ENCODE results near the gene IL32. TPM values are rescaled to one million over a fixed set of nuclear protein-coding genes. Genes with fewer than 3 reads are reported as not detected.

The IL32 gene
- total and polyA plus RNA-seq, 12 donors, result 23.4 to 204 (median 47.0) TPM

GRCh38 chr16:3089717-3090592 is 24.5 kb downstream of the IL32 start:
- no peak overlapping the region for H3K4me3 ChIP-seq
- H3K27me3 ChIP-seq, result peaks cover 0 to 10% (median 4%) of the 10 kb centered on the region in 7 donors
- H3K4me1 ChIP-seq, result peaks cover 0 to 42% (median 35%) of the 10 kb centered on the region in 9 donors
- no peak for ATAC-seq
- WGBS, 2 donors, result 97 to 98% methylated on average over 81 of the region's 81 CpGs
- no peak overlapping the region for H3K27ac ChIP-seq
- intact Hi-C loops (cut with DNase I), result loop anchor here in 1 of 10 donors (10.0 kb wide), 1 partner anchor 75 kb away; no protein-coding TSS in a partner anchor
- no peak for DNase-seq
- H3K9me3 ChIP-seq, result no peaks in the 10 kb centered on the region
- no peak for TF ChIP-seq CTCF (IDR thresholded peaks at IDR 0.05)
- no peaks in the 10 kb centered on the region for H3K36me3 ChIP-seq

DNA sequence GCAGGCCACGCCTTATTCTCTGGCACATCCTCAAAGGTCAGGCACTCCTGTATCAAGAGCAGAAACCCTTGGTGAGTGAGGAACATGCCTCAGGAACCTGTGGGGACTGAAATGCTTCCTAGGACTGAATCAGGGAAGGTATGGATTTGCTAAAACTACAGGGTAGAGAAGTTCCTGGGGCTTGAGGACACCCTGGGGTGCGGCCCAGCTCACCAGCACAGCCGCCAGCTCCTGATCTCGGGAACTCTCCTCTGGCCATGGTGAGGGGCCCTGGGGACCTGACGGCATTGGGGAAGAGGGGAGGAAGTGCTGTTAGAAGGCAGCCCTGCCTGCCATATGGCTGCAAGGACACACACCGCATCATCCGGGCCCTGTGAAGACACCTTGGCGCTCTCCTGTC is 26.1 kb downstream of the IL32 start:
- Histone ChIP-seq H3K9me3 (no peaks in the 10 kb centered on the region), H3K4me3 (no peak overlapping the region), H3K27me3 (peaks cover 0 to 10% (median 4%) of the 10 kb centered on the region in 7 donors), H3K27ac (no peak overlapping the region), H3K36me3 (no peaks in the 10 kb centered on the region), H3K4me1 (peaks cover 0 to 42% (median 22%) of the 10 kb centered on the region in 9 donors)
- ATAC-seq (no peak), DNase-seq (no peak)
- 84 to 86% methylated on average over 8 of the region's 8 CpGs for WGBS, 2 donors
- intact Hi-C loops (cut with DNase I), result loop anchor here in 1 of 10 donors (10.0 kb wide), 1 partner anchor 73 kb away; no protein-coding TSS in a partner anchor
- no peak for TF ChIP-seq CTCF (IDR thresholded peaks at IDR 0.05)

DNA sequence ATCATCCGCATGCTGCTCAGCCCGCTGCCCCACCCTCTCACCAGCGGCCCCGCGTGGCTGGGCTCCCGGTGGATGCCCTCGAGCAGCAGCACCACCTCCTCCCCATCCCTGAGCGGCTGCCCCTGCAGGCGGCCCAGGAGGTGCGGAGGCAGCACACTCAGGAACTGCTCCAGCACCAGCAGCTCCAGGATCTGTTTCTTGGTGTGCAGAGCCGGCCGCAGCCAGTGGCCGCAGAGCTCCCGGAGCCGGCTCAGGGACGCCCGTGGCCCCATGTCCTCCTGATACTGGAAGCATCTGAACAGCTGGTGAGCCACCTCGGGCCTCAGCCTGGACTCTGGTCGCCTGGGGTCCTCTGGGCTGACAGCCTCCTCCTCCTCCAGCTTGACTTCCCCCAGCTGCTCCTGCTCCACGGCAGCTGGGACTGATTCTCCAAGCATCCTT is 27.1 kb downstream of the IL32 start:
- WGBS, 2 donors, result 57 to 62% methylated on average over 20 of the region's 20 CpGs
- ATAC-seq, result no peak
- DNase-seq, result no peak
- Histone ChIP-seq H3K9me3 (no peaks in the 10 kb centered on the region), H3K27ac (no peak overlapping the region), H3K36me3 (no peaks in the 10 kb centered on the region), H3K27me3 (peaks cover 0 to 10% (median 4%) of the 10 kb centered on the region in 7 donors), H3K4me1 (peaks cover 0 to 33% (median 12%) of the 10 kb centered on the region in 9 donors), H3K4me3 (no peak overlapping the region)
- intact Hi-C loops (cut with DNase I), result loop anchor here in 1 of 10 donors (10.0 kb wide), 1 partner anchor 72 kb away; no protein-coding TSS in a partner anchor
- no peak for TF ChIP-seq CTCF (IDR thresholded peaks at IDR 0.05)

DNA sequence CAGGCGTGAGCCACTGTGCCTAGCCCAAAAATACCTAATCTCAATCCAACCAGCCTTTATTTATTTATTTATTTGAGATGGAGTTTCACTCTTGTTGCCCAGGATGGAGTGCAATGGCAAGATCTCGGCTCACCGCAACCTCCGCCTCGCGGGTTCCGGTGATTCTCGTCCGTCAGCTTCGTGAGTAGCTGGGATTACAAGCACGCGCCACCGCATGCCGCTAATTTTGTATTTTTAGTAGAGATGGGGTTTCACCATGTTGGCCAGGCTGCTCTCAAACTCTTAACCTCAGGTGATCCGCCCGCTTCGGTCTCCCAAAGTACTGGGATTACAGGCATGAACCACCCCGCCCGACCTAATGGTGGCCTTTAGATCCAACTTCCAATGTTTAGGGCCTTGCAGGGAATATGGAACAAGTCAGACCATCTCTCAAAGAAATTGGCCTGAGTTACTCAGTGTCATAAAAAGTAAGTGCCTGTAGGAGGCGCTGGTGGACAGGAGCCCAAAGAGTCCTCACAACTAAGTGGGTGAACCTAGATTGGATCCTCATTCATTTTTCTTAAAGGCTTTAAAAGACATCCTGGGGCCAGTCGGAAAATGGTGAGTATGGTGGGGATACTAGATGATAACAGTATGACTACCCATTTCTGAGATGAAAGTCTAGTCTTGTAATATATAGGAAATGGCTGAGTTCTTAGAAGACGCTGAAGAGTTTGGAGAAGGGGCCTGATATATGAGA is 29.0 kb downstream of the IL32 start:
- no peak for DNase-seq
- peak; percentile 19 to 68 (median 49) for TF ChIP-seq CTCF (IDR thresholded peaks at IDR 0.05)
- ATAC-seq, result no peak

More for the DNA sequence above, 29.0 kb downstream of the IL32 start:
- Histone ChIP-seq H3K36me3 (no peaks in the 10 kb centered on the region), H3K4me3 (no peak overlapping the region), H3K27me3 (peaks cover 0 to 10% (median 6%) of the 10 kb centered on the region in 7 donors), H3K4me1 (peaks cover 0 to 21% (median 3%) of the 10 kb centered on the region in 9 donors), H3K9me3 (no peaks in the 10 kb centered on the region), H3K27ac (no peak overlapping the region)
- intact Hi-C loops (cut with DNase I), result loop anchor here in 4 of 10 donors (2.0 to 10.0 kb wide), 4 partner anchors 32 to 70 kb away; no protein-coding TSS in a partner anchor
- 86 to 90% methylated on average over 22 of the region's 22 CpGs for WGBS, 2 donors

All from heart right ventricle (tissue), 16 donors.